Kidney epithelial cell (primary cell): ENCODE results near the gene PI16. TPM values are rescaled to one million over a fixed set of nuclear protein-coding genes. Genes with fewer than 3 reads are reported as not detected.

Experiments
- DNase-seq: peaks from one replicate; pipeline ENCODE4 v3.0.0-alpha.2; 2010; ENCODE audit warnings: low read depth
- H3K27me3 ChIP-seq: 2 replicates; pipeline ENCODE4 v1.6.0; 2011; ENCODE audit warnings: low read length; ENCODE audit not compliant: control insufficient read depth, insufficient read depth
- H3K36me3 ChIP-seq: 2 replicates; pipeline ENCODE4 v1.5.1; 2011; ENCODE audit warnings: low read length; ENCODE audit not compliant: control insufficient read depth, insufficient read depth
- H3K4me3 ChIP-seq: 2 replicates; pipeline ENCODE4 v1.5.1; 2011; ENCODE audit warnings: low read depth, mild to moderate bottlenecking, control low read depth, low read length
- CTCF ChIP-seq: IDR thresholded peaks from 2 replicates; pipeline ENCODE4 v1.5.1; 2011; ENCODE audit warnings: mild to moderate bottlenecking, moderate library complexity, low read length, control low read depth, inconsistent platforms; ENCODE audit not compliant: insufficient read depth, poor library complexity, severe bottlenecking
- total RNA-seq: library from RNA; depleted of rRNA; stranded (reverse); fragments of >200 nt; gene quantifications from 2 replicates; pipeline ENCODE4 v1.2.3, GENCODE V29; 2015

Gene PI16
- total RNA-seq, 1 donor from 2014 or later, result not detected

- no peaks in the 10 kb centered on the region for H3K27me3 ChIP-seq
These were observed 1.9 kb downstream of the PI16 start for GRCh38 chr6:36956446-36956820.

GRCh38 chr6:36957773-36958271 lies 3.3 kb downstream of the PI16 start:
- no peak for TF ChIP-seq CTCF
- no peak overlapping the region for H3K4me3 ChIP-seq
- DNase-seq, result no peak

More at GRCh38 chr6:36956446-36956820, 1.9 kb downstream of the PI16 start:
- H3K4me3 ChIP-seq, result no peak overlapping the region
- no peaks in the 10 kb centered on the region for H3K36me3 ChIP-seq
- TF ChIP-seq CTCF, result no peak
- no peak for DNase-seq

GRCh38 chr6:36958775-36959554 lies 4.4 kb downstream of the PI16 start:
- no peak for DNase-seq
- Histone ChIP-seq H3K4me3 (no peak overlapping the region), H3K27me3 (peaks cover 3% of the 10 kb centered on the region), H3K36me3 (no peaks in the 10 kb centered on the region)
- TF ChIP-seq CTCF, result no peak

More at GRCh38 chr6:36957773-36958271, 3.3 kb downstream of the PI16 start:
- H3K36me3 ChIP-seq, result no peaks in the 10 kb centered on the region
- H3K27me3 ChIP-seq, result peaks cover 3% of the 10 kb centered on the region

- TF ChIP-seq CTCF, result no peak
- H3K4me3 ChIP-seq, result no peak overlapping the region
- H3K27me3 ChIP-seq, result peaks cover 3% of the 10 kb centered on the region
- DNase-seq, result no peak
- H3K36me3 ChIP-seq, result no peaks in the 10 kb centered on the region
These were observed 5.2 kb downstream of the PI16 start for GRCh38 chr6:36959555-36960250.

GRCh38 chr6:36961441-36962435 lies 7.2 kb downstream of the PI16 start:
- TF ChIP-seq CTCF, result no peak
- no peak for DNase-seq
- no peak overlapping the region for H3K4me3 ChIP-seq
- no peaks in the 10 kb centered on the region for H3K36me3 ChIP-seq
- peaks cover 3% of the 10 kb centered on the region for H3K27me3 ChIP-seq
